ENCODE data around the gene LOXL3. TPM values are rescaled to one million over a fixed set of nuclear protein-coding genes. Genes with fewer than 3 reads are reported as not detected.

The LOXL3 gene, protein sequence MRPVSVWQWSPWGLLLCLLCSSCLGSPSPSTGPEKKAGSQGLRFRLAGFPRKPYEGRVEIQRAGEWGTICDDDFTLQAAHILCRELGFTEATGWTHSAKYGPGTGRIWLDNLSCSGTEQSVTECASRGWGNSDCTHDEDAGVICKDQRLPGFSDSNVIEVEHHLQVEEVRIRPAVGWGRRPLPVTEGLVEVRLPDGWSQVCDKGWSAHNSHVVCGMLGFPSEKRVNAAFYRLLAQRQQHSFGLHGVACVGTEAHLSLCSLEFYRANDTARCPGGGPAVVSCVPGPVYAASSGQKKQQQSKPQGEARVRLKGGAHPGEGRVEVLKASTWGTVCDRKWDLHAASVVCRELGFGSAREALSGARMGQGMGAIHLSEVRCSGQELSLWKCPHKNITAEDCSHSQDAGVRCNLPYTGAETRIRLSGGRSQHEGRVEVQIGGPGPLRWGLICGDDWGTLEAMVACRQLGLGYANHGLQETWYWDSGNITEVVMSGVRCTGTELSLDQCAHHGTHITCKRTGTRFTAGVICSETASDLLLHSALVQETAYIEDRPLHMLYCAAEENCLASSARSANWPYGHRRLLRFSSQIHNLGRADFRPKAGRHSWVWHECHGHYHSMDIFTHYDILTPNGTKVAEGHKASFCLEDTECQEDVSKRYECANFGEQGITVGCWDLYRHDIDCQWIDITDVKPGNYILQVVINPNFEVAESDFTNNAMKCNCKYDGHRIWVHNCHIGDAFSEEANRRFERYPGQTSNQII
- total RNA-seq: 162 and 188 TPM in 2 replicates

DNA sequence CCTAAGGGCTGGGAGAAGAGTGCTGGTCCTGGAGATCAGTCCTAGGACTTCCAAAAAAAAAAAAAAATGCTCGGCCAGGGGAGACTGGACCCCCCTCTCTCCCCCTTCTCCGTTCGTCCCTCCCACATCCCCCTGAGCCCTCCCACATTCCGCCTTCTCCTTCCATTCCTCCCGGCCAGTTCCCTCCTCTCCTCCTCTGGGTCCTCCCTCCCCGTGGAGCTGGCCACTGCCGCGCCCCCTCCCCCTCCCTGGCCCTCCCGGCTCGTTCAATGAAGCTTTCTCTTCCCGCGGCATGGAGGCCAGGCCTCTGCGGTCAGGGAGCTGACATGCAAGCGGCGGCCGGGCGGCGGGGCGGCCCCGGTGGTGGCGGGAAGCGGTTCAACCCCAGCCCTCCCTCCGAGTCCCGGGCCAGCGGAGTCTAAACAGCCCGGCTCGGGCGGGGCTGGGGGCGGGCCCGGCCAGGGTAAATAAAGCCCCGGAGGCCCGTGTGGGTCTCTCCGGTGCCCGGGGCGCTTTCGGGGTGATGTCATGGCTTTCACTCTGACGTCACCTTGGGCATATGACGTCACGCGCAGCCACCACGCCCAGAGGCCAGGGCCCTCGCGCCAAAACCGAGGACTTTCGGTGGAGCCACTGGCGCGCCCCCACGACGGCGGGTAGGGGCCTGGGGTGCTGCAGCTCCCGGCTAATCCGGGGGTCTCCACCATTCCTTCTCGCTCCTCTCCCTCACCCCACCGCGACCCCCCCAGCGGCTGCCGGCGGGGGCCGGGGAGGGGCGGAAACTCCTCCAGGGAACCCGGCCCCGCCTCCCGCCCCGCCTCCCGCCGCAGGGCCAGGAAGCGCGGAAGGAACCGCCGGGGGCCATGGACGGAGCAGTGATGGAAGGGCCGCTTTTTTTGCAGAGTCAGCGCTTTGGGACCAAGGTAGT, at the start of gene LOXL3, which contains the start of gene DOK1:
LOXL3 (minus strand) TSS at position 51 of the 928 bp plus-strand sequence. CDS start 1,308 bp downstream, outside the sequence.
DOK1 (plus strand) TSS at position 829 of the 928 bp plus-strand sequence; CDS start at position 864, 35 bp downstream.

DNA sequence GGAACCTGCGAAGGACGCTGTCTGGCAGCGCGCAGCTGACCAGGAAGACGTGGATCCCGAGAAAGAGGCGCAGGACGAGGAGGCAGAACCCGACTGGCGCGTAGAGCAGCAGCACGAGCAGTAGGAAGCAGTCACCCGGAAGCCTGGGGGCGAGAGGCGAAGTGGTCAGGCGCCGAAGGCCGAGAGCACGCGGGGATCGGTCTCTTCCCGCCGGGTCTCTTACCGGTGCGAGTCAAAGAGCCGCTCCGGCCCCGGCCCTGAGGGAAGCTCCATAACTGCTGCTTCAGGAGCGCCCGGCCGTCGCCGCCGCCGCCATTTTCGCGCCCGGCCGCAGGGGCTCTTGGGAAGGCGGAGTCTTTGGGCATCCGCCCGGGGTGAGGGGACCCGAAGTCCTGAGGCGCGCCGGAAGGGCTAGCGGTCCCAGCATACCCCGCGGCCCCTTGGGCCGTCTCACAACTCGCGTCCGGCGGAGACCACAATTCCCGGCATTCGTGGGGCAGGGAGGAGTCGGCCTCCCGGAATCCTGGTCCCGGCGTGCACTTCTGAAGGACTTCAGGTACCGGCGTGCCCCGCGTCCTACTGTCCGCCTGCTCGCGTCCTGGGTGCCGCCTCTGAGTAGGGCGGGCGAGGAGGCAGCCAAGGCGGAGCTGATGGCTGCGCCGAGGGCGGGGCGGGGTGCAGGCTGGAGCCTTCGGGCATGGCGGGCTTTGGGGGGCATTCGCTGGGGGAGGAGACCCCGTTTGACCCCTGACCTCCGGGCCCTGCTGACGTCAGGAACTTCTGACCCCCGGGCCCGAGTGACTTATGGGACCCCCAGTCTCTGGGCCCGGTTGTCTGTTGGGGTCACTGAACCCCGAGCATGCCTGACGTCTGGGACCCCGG, 24.1 kb downstream of the LOXL3 start, which contains the start of the genes AUP1 and HTRA2:
AUP1 (minus strand) TSS at position 350 of the 882 bp plus-strand sequence; CDS start at position 273, 77 bp downstream.
HTRA2 (plus strand) TSS at position 577 of the 882 bp plus-strand sequence; CDS start at position 651, 74 bp downstream.

DNA sequence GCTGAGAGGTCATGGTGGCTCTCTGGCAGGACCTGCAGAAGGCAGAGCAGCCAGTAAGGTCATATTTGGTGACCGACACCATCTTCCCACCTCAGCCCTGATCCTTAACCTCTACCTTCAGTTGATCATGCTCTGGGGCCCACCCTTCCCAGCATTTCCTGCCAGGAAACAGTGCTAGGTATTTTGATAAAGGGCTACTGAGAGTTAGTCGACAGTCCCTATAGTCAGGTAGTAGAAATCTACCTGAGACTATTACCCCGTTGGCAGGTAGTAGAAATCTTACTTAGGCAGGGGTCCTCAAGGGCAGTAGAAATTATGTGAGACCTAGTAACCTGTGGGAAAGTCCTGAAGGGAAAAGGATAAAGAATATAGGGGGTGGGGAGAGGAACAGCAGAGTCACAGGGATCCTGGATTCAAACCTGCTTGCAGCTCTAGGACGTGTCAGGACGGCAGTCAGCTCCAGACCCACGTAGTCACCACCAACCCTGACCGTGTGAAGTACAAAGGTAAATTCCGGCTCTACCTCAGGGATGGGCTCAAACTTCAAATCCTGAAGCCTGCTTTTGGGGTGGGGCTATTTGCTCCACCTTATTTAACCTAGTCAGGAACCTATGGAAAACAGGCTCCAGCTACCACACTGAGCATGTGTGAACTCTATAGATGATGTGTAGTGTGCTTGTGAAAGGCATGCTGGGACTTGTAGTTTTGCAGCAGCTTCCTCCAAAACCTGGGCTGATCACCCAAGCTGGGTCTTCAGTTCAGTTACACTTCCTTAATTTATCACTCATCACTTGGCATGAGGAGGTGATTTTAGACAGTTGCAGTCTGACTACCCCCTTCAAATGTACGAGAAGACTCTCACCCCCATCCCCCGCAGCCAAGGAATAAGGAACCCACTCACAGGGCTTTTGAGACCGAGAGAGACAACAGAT, 27.8 kb downstream of the LOXL3 start, which contains the start of gene DQX1:
DQX1 (minus strand) TSS at position 515 of the 932 bp plus-strand sequence; CDS start at position 13, 502 bp downstream.

DNA sequence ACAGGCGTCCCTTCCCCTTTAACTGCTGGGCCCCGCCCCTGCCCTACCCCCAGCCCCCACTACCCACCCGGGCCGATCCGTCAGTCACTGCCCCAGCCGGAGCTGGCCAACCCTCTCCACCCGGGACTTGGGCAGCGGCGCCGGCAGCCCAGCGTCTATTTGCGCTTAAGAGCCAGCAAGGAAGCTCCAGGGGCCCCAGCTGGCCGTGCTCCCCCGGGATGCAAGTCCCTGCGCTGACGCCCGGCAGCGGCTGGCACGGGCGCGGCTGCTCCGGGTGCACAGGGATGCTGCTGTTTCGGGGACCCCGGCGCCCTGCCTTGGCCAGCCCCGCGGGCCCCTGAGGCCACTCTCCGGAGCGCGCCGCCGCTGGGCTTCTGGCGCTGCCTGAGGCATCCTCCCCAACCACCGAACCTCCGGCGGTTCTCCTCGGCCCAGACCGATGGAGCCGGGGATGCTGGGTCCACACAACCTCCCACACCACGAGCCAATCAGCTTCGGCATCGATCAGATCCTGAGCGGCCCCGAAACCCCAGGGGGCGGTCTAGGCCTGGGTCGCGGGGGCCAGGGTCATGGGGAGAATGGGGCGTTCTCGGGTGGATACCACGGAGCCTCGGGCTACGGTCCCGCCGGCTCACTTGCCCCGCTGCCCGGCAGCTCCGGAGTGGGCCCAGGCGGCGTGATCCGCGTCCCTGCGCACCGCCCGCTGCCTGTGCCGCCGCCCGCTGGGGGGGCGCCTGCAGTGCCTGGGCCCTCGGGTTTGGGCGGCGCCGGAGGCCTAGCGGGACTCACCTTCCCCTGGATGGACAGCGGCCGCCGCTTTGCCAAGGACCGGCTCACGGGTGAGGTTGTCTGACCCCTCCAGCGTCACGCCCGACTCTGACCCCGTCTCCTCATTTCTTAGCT, 39.1 kb downstream of the LOXL3 start, which contains the start of gene TLX2:
TLX2 (plus strand) TSS at position 83 of the 903 bp plus-strand sequence; CDS start at position 440, 357 bp downstream.

DNA sequence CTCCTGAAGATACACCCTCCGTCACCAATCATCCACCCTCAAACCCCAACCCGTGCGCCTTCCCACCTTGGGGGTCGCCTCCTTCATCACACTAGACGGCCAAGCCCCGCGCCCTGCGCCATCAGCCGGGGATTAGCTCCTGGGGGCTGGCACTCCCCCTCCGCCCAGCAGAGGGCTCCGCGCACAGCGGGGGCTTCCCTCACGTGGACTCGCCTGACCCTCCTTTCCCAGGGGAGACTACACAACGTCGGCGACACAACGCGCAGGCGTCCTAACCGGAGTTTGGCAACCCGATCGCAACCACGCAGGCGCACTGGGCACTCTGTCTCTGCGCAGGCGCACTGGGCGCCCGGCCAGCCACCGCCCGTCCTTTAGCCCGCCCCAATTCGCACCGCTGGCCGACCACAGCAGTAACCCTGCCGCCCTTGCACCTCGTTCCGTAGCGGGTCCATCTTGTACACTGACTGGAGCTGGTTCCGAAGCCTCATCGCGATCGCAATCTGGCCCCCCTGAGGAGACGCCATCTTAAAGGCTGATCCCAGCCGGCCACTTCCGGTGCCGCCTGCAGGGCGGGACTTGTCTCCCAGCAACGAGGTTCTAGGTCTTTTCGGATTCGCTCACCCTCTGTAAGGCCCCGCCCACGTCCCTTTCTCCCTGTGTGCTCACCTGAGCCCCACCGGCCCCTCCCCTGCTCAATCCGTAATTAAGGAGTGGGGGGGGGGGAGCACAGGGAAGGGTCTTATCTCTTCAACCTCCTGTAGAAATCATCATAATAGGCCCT, 46.4 kb downstream of the LOXL3 start, which contains the start of gene PCGF1:
PCGF1 (minus strand) TSS at position 551 of the 781 bp plus-strand sequence; CDS start at position 524, 27 bp downstream.

DNA sequence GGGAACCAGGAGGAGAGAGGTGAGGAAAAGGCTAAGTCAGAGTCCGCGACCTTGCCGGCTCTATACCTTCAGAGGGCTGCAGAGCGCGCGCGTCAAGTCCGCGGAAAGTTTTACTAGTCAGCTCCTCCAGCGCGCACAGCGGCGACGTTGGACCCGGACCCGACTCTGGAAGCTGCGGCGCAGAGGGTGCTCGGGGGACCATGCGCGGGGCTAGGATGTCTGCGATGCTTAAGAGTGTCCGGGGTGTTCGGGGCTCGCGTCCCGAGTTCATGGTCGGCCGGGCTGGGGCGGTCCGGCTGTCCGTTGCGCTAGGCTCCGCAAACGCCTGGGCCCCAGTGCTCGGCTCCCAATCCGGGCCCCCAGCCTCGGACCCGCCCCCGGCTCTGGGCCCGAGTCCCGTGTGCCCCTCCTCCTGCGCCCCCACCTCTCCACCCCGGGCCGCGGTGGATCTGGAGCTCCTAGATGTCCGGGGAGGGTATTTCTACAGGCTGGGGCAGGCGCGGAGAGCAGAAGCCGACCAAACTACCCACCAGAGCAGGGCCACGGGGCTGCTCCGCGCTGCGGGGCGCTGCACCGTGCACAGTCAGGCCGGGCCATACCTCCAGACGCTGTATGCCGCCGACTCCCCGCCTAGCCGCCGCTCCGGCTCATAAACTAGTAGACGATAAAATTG, 54.3 kb downstream of the LOXL3 start, which contains the start of gene LBX2:
LBX2 (minus strand) TSS at position 337 of the 673 bp plus-strand sequence; CDS start at position 271, 66 bp downstream.

DNA sequence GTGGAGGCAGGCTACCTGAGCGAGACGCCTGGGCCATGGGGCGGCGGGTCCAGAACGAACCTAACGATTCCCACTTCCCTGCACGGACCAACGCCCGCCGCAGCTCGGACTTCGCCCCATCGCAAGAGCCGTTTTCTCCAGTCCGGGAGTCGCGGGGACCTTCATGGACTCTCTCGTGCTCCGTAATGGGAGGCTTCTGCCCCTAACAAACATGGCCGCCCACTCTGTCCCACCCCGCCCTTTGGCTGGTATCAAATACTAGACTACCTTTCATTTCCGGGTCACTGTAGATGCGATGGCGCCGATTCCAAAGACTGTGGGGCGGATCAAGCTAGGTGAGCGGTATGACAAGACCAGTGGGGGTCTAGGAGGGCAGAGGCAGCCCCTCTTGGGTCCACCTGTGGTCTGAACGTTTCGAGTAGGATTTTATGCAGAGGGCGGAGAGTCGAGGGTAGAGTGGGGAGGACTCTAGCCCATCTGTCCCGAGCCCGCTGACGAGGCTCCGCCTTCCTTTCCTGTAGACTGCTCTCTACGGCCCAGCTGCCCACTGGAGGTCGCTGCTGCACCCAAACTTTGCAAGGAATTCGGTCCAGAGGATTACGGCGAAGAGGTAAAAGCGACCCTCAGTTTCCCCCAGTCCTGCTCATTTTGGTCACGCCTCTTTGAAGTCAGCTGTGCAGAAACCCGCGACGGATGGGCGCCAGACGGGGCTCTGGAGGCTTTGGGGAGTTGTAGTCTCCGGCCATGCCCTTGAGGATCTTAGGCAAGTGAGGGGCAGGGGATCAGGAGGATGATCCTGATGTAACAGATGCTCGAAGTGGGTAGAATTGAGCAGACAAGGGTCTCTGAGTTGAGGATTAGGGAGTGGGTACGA, 70.7 kb downstream of the LOXL3 start, which contains the start of the genes CCDC142 and TTC31:
CCDC142 (minus strand) TSS at position 198 of the 874 bp plus-strand sequence; CDS start at position 37, 161 bp downstream.
TTC31 (plus strand) TSS at position 281 of the 874 bp plus-strand sequence; CDS start at position 296, 15 bp downstream.

Other genes starting within 250 kb of the LOXL3 start
- gene SLC4A5, start 210.5 kb downstream of the LOXL3 start, total RNA-seq: 2.2 and 2.7 TPM in 2 replicates
- gene DCTN1, start 173.6 kb downstream of the LOXL3 start, total RNA-seq: 141 and 144 TPM in 2 replicates
- gene C2orf81, start 132.3 kb downstream of the LOXL3 start, total RNA-seq: 1.3 and 1.7 TPM in 2 replicates
- 18.3 and 19.7 TPM in 2 replicates for gene WDR54, start 132.2 kb downstream of the LOXL3 start, total RNA-seq
- 14.4 and 16.5 TPM in 2 replicates for gene RTKN, start 112.0 kb downstream of the LOXL3 start, total RNA-seq
- gene INO80B, start 98.9 kb downstream of the LOXL3 start, total RNA-seq: 12.2 and 12.3 TPM in 2 replicates
- 31.6 and 33.8 TPM in 2 replicates for gene WBP1, start 95.5 kb downstream of the LOXL3 start, total RNA-seq
- gene MOGS, start 88.6 kb downstream of the LOXL3 start, total RNA-seq: 28.9 and 30.8 TPM in 2 replicates
- 17.6 and 21.7 TPM in 2 replicates for gene MRPL53, start 81.3 kb downstream of the LOXL3 start, total RNA-seq
- 15.0 and 20.8 TPM in 2 replicates for gene CCDC142, start 70.9 kb downstream of the LOXL3 start, total RNA-seq
- gene TTC31, start 70.9 kb downstream of the LOXL3 start, total RNA-seq: 11.4 and 14.6 TPM in 2 replicates
- 2.2 and 3.3 TPM in 2 replicates for gene LBX2, start 54.3 kb downstream of the LOXL3 start, total RNA-seq
- gene PCGF1, start 46.2 kb downstream of the LOXL3 start, total RNA-seq: 15.8 and 18.2 TPM in 2 replicates
- gene TLX2, start 39.5 kb downstream of the LOXL3 start, total RNA-seq: 0.11 and 0.13 TPM in 2 replicates
- not detected in 2 replicates for gene DQX1, start 27.7 kb downstream of the LOXL3 start, total RNA-seq
- 60.6 and 64.5 TPM in 2 replicates for gene AUP1, start 24.2 kb downstream of the LOXL3 start, total RNA-seq
- 21.0 and 23.7 TPM in 2 replicates for gene HTRA2, start 24.0 kb downstream of the LOXL3 start, total RNA-seq
- gene DOK1, start 778 bp upstream of the LOXL3 start, total RNA-seq: 58.1 and 87.9 TPM in 2 replicates
- gene M1AP, start 94.4 kb upstream of the LOXL3 start, total RNA-seq: 0.26 and 0.43 TPM in 2 replicates
- gene SEMA4F, start 100.3 kb upstream of the LOXL3 start, total RNA-seq: 5.9 and 6.1 TPM in 2 replicates